MM.1S (cell line): Measurements from ENCODE around the gene SERP1.

Experiments used
- CTCF ChIP-seq: fragments of 300-600 bp; sonication (generic); IDR thresholded peaks from 2 replicates; pipeline ENCODE4 v1.5.1; 2016; ENCODE audit warnings: antibody characterized with exemption, low read length, mixed read lengths
- EZH2 ChIP-seq: fragments of 300-600 bp; sonication (generic); optimal IDR thresholded peaks from 2 replicates; pipeline ENCODE3; 2017; ENCODE audit warnings: low read depth, mild to moderate bottlenecking, antibody characterized with exemption, low read length, mixed read lengths

- TF ChIP-seq EZH2 (no peak), CTCF (no peak)
Measured at GRCh38 chr3:150497956-150498355, 48.3 kb downstream of the SERP1 start.
